ENCODE data around the gene FNDC1.
"Not testable (repeated sequence)": the region's sequence is repeated elsewhere in the genome, so short reads cannot be mapped to it uniquely, and the experiment has no call there.

FNDC1 gene

GRCh38 chr6:159282421-159282820, 113.2 kb downstream of the FNDC1 start:
- Histone ChIP-seq H3K27ac (ENCODE audit: low read depth, low read length) (no peak overlapping the region), H3K9ac (ENCODE audit: low read length) (no peak overlapping the region), H2AFZ (ENCODE audit: low read depth, low read length, severe bottlenecking) (no peak overlapping the region), H3K36me3 (ENCODE audit: low read length) (no peaks in the 10 kb centered on the region), H3K4me3 (ENCODE audit: insufficient read depth, low read length, poor library complexity, severe bottlenecking) (no peak overlapping the region), H3K79me2 (ENCODE audit: insufficient read depth, low read length) (no peaks in the 10 kb centered on the region), H4K20me1 (ENCODE audit: low read depth, low read length) (no peaks in the 10 kb centered on the region), H3K27me3 (ENCODE audit: low read length) (no peaks in the 10 kb centered on the region), H3F3A (ENCODE audit: insufficient read depth) (no peaks in the 10 kb centered on the region), H3K9me3 (ENCODE audit: insufficient read depth, low read length) (no peaks in the 10 kb centered on the region), H3K9me2 (replicated peaks; ENCODE audit: insufficient read depth, low read length) (no peaks in the 10 kb centered on the region), H3K4me2 (ENCODE audit: low read depth, low read length, poor library complexity, severe bottlenecking) (no peak overlapping the region)
- TF ChIP-seq CTCF (IDR thresholded peaks at IDR 0.05; ENCODE audit: insufficient read depth, low read length, poor library complexity, severe bottlenecking) (no peak), EZH2phosphoT487 (conservative IDR thresholded peaks at IDR 0.05; ENCODE audit: low read length) (no peak)

GRCh38 chr6:159284661-159285060, 115.5 kb downstream of the FNDC1 start:
- not testable (repeated sequence) for H3K4me3 ChIP-seq (ENCODE audit: insufficient read depth, low read length, poor library complexity, severe bottlenecking); H3K9ac ChIP-seq (ENCODE audit: low read length); H3K27ac ChIP-seq (ENCODE audit: low read depth, low read length); H3K36me3 ChIP-seq (ENCODE audit: low read length); H3F3A ChIP-seq (ENCODE audit: insufficient read depth); H3K79me2 ChIP-seq (ENCODE audit: insufficient read depth, low read length); H3K4me2 ChIP-seq (ENCODE audit: low read depth, low read length, poor library complexity, severe bottlenecking); H3K27me3 ChIP-seq (ENCODE audit: low read length); H3K9me2 ChIP-seq (replicated peaks; ENCODE audit: insufficient read depth, low read length); H3K9me3 ChIP-seq (ENCODE audit: insufficient read depth, low read length); H2AFZ ChIP-seq (ENCODE audit: low read depth, low read length, severe bottlenecking); H4K20me1 ChIP-seq (ENCODE audit: low read depth, low read length)

- Histone ChIP-seq H2AFZ (ENCODE audit: low read depth, low read length, severe bottlenecking) (no peak overlapping the region), H3K9me2 (replicated peaks; ENCODE audit: insufficient read depth, low read length) (no peaks in the 10 kb centered on the region), H3K4me3 (ENCODE audit: insufficient read depth, low read length, poor library complexity, severe bottlenecking) (no peak overlapping the region), H3K36me3 (ENCODE audit: low read length) (no peaks in the 10 kb centered on the region), H3K27ac (ENCODE audit: low read depth, low read length) (no peak overlapping the region), H3K27me3 (ENCODE audit: low read length) (no peaks in the 10 kb centered on the region), H3K79me2 (ENCODE audit: insufficient read depth, low read length) (no peaks in the 10 kb centered on the region), H3F3A (ENCODE audit: insufficient read depth) (no peaks in the 10 kb centered on the region), H3K9ac (ENCODE audit: low read length) (no peak overlapping the region), H3K9me3 (ENCODE audit: insufficient read depth, low read length) (no peaks in the 10 kb centered on the region), H4K20me1 (ENCODE audit: low read depth, low read length) (no peaks in the 10 kb centered on the region), H3K4me2 (ENCODE audit: low read depth, low read length, poor library complexity, severe bottlenecking) (no peak overlapping the region)
- TF ChIP-seq EZH2phosphoT487 (conservative IDR thresholded peaks at IDR 0.05; ENCODE audit: low read length), result no peak
- no peak for TF ChIP-seq CTCF (IDR thresholded peaks at IDR 0.05; ENCODE audit: insufficient read depth, low read length, poor library complexity, severe bottlenecking)
Measured at GRCh38 chr6:159298840-159299239, 129.6 kb downstream of the FNDC1 start.

DNA sequence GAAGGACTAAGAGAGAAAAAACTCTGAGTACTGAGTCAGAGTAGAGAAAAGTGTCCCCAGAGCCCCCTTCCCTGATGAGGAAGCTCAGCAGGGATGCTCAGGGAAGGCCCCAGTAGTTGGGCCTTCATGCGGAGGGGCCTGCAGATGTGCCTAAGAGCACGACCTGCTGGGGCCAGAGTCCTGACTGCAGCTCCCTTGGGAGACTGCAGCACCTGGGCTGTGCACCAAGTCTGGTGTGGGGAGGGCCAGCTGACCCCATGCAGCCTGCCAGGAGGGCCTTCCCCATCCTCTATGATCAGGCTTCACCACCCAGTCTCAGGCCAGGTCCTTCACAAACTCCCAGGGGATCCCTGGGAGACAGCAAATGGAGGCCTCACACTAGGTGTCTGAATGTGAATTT, 130.4 kb downstream of the FNDC1 start:
- Histone ChIP-seq H2AFZ (ENCODE audit: low read depth, low read length, severe bottlenecking) (no peak overlapping the region), H3K4me2 (ENCODE audit: low read depth, low read length, poor library complexity, severe bottlenecking) (no peak overlapping the region)

More for the DNA sequence above, 130.4 kb downstream of the FNDC1 start:
- Histone ChIP-seq H3K9me3 (ENCODE audit: insufficient read depth, low read length) (no peaks in the 10 kb centered on the region), H3K27ac (ENCODE audit: low read depth, low read length) (no peak overlapping the region), H4K20me1 (ENCODE audit: low read depth, low read length) (no peaks in the 10 kb centered on the region), H3K79me2 (ENCODE audit: insufficient read depth, low read length) (no peaks in the 10 kb centered on the region), H3K36me3 (ENCODE audit: low read length) (no peaks in the 10 kb centered on the region), H3K27me3 (ENCODE audit: low read length) (no peaks in the 10 kb centered on the region), H3K9me2 (replicated peaks; ENCODE audit: insufficient read depth, low read length) (no peaks in the 10 kb centered on the region), H3F3A (ENCODE audit: insufficient read depth) (no peaks in the 10 kb centered on the region), H3K4me3 (ENCODE audit: insufficient read depth, low read length, poor library complexity, severe bottlenecking) (no peak overlapping the region), H3K9ac (ENCODE audit: low read length) (no peak overlapping the region)
- TF ChIP-seq EZH2phosphoT487 (conservative IDR thresholded peaks at IDR 0.05; ENCODE audit: low read length) (no peak), CTCF (IDR thresholded peaks at IDR 0.05; ENCODE audit: insufficient read depth, low read length, poor library complexity, severe bottlenecking) (no peak)

Data from SU-DHL-6 (cell line).